NCI-H69 (cell line): ENCODE data around the gene PAX1.

Experiments
- DNase-seq: peaks from one replicate; lab custom pipeline; 2025; lab: John Stamatoyannopoulos, UW

PAX1 gene

GRCh38 chr20:21703717-21704407, 1.6 kb upstream of the PAX1 start:
- DNase-seq, result no peak

GRCh38 chr20:21704408-21705385, 767 bp upstream of the PAX1 start:
- no peak for DNase-seq

GRCh38 chr20:21706261-21707195, 1.1 kb downstream of the PAX1 start:
- no peak for DNase-seq

GRCh38 chr20:21707267-21707666, 1.8 kb downstream of the PAX1 start:
- no peak for DNase-seq

GRCh38 chr20:21707999-21708737, 2.7 kb downstream of the PAX1 start:
- DNase-seq, result no peak

GRCh38 chr20:21708738-21709534, 3.5 kb downstream of the PAX1 start:
- DNase-seq, result no peak

GRCh38 chr20:21709535-21709904, 4.1 kb downstream of the PAX1 start:
- no peak for DNase-seq

- DNase-seq, result no peak
Observed at GRCh38 chr20:21710341-21710740, 4.9 kb downstream of the PAX1 start.

GRCh38 chr20:21710863-21711431, 5.5 kb downstream of the PAX1 start:
- DNase-seq, result no peak

GRCh38 chr20:21712443-21713059, 7.1 kb downstream of the PAX1 start:
- no peak for DNase-seq

- no peak for DNase-seq
Observed at GRCh38 chr20:21713470-21713869, 8.0 kb downstream of the PAX1 start.

GRCh38 chr20:21713901-21714296, 8.4 kb downstream of the PAX1 start:
- DNase-seq, result no peak

GRCh38 chr20:21714297-21715192, 9.1 kb downstream of the PAX1 start:
- no peak for DNase-seq

GRCh38 chr20:21715193-21715881, 9.9 kb downstream of the PAX1 start:
- DNase-seq, result no peak

- DNase-seq, result peak; percentile 64
Observed at GRCh38 chr20:21719592-21720214, 14.2 kb downstream of the PAX1 start.

GRCh38 chr20:21725892-21726291, 20.4 kb downstream of the PAX1 start:
- no peak for DNase-seq

- no peak for DNase-seq
Observed at GRCh38 chr20:21729316-21729715, 23.9 kb downstream of the PAX1 start.

- DNase-seq, result peak; percentile 37
Observed at GRCh38 chr20:21739161-21739560, 33.7 kb downstream of the PAX1 start.
